KMS-11 (cell line): ENCODE data around the gene DBR1.

ENCODE experiments used
- H2AFZ ChIP-seq: fragments of 200-600 bp; sonication (generic); 2 replicates; pipeline ENCODE4 v1.6.1; 2016; ENCODE audit warnings: antibody characterized with exemption, mixed run types, low read depth
- H3K27ac ChIP-seq: fragments of 200-600 bp; sonication (generic); 2 replicates; pipeline ENCODE4 v1.6.1; 2016; ENCODE audit warnings: mild to moderate bottlenecking, mixed run types
- H3K27me3 ChIP-seq: fragments of 200-600 bp; sonication (generic); 2 replicates; pipeline ENCODE4 v1.6.1; 2017; ENCODE audit warnings: mild to moderate bottlenecking, low read depth, mixed run types, moderate library complexity; ENCODE audit not compliant: insufficient read depth
- H3K36me3 ChIP-seq: fragments of 200-600 bp; sonication (generic); 2 replicates; pipeline ENCODE4 v1.6.1; 2017; ENCODE audit warnings: mild to moderate bottlenecking, mixed run types; ENCODE audit not compliant: insufficient read depth
- H3K4me1 ChIP-seq: fragments of 200-600 bp; sonication (generic); 2 replicates; pipeline ENCODE4 v1.6.1; 2016; ENCODE audit warnings: mild to moderate bottlenecking, low read depth, mixed run types; ENCODE audit not compliant: poor library complexity, severe bottlenecking
- H3K4me2 ChIP-seq: fragments of 200-600 bp; sonication (generic); 2 replicates; pipeline ENCODE4 v1.7.0; 2016; ENCODE audit warnings: mild to moderate bottlenecking, mixed run types
- H3K4me3 ChIP-seq: fragments of 200-600 bp; sonication (generic); IDR thresholded peaks from 2 replicates; pipeline ENCODE4 v1.6.1; 2017; ENCODE audit warnings: low read depth, low read length, mixed read lengths; ENCODE audit not compliant: insufficient read depth
- H3K79me2 ChIP-seq: fragments of 200-600 bp; sonication (generic); 2 replicates; pipeline ENCODE4 v1.6.1; 2016; ENCODE audit warnings: low read depth, mixed run types; ENCODE audit not compliant: insufficient read depth
- H3K9ac ChIP-seq: fragments of 200-600 bp; sonication (generic); 2 replicates; pipeline ENCODE4 v1.6.1; 2016; ENCODE audit warnings: mild to moderate bottlenecking, mixed run types
- H4K20me1 ChIP-seq: fragments of 200-600 bp; sonication (generic); 2 replicates; pipeline ENCODE4 v1.6.1; 2016; ENCODE audit warnings: mild to moderate bottlenecking, mixed run types; ENCODE audit not compliant: insufficient read depth
- TF ChIP-seq, protein P1 (sequence below): fragments of 200-600 bp; sonication (generic); conservative IDR thresholded peaks from 2 replicates; pipeline ENCODE4 v1.6.1; 2017; ENCODE audit warnings: low read depth, mild to moderate bottlenecking, antibody characterized with exemption, low read length, moderate library complexity, mixed read lengths

Gene DBR1

DNA sequence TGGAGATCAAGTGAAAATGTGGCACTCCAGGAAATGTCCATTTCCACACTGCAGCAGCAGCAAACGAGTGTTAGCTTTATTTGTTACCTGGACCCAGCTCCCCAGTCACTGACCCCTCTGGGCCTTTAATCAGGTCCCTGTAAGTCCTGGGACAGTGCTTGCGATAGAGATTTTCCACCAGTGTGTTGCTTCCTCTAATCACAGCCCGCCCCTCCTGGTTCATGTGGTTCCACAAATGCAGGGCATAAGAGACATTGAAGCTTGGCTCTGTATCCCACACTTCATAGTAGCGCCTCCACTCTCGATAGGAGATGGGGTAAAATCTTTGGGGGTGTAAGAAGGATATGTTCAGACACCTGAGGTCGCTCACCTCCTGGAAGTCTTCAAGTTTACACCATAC, 50.5 kb downstream of the DBR1 start:
- TF ChIP-seq, protein P1, sequence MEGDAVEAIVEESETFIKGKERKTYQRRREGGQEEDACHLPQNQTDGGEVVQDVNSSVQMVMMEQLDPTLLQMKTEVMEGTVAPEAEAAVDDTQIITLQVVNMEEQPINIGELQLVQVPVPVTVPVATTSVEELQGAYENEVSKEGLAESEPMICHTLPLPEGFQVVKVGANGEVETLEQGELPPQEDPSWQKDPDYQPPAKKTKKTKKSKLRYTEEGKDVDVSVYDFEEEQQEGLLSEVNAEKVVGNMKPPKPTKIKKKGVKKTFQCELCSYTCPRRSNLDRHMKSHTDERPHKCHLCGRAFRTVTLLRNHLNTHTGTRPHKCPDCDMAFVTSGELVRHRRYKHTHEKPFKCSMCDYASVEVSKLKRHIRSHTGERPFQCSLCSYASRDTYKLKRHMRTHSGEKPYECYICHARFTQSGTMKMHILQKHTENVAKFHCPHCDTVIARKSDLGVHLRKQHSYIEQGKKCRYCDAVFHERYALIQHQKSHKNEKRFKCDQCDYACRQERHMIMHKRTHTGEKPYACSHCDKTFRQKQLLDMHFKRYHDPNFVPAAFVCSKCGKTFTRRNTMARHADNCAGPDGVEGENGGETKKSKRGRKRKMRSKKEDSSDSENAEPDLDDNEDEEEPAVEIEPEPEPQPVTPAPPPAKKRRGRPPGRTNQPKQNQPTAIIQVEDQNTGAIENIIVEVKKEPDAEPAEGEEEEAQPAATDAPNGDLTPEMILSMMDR: no peak
- no peak overlapping the region for H3K27ac ChIP-seq

DNA sequence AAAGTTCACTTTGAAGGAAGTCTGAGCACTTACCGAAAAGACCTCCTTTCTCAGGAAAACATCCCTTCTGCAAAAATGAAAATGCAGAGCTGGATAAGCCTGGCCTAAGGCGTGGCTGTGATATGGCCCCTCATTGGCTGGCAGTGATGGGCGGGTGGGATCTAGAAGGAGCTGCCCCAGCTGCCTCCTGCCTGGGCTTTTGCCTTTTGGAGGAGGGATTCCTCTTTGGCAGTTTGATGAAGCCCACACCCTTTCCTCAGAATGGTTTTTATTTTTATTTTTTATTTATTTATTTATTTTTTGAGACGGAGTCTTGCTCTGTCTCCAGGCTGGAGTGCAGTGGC, 55.3 kb downstream of the DBR1 start:
- Histone ChIP-seq H3K27ac (no peak overlapping the region), H3K79me2 (no peaks in the 10 kb centered on the region), H3K4me1 (peaks cover 3% of the 10 kb centered on the region), H3K4me3 (no peak overlapping the region), H3K4me2 (no peak overlapping the region), H3K36me3 (no peaks in the 10 kb centered on the region), H4K20me1 (no peaks in the 10 kb centered on the region), H2AFZ (no peak overlapping the region; the same call in 1 of the 2 replicates), H3K27me3 (no peaks in the 10 kb centered on the region), H3K9ac (no peak overlapping the region)
- TF ChIP-seq, protein P1: no peak

More for the DNA sequence above, 50.5 kb downstream of the DBR1 start:
- Histone ChIP-seq H3K36me3 (no peaks in the 10 kb centered on the region), H3K79me2 (no peaks in the 10 kb centered on the region), H3K27me3 (no peaks in the 10 kb centered on the region), H3K4me3 (no peak overlapping the region), H2AFZ (no peak overlapping the region), H3K4me2 (no peak overlapping the region), H3K4me1 (no peaks in the 10 kb centered on the region), H4K20me1 (no peaks in the 10 kb centered on the region), H3K9ac (no peak overlapping the region)

DNA sequence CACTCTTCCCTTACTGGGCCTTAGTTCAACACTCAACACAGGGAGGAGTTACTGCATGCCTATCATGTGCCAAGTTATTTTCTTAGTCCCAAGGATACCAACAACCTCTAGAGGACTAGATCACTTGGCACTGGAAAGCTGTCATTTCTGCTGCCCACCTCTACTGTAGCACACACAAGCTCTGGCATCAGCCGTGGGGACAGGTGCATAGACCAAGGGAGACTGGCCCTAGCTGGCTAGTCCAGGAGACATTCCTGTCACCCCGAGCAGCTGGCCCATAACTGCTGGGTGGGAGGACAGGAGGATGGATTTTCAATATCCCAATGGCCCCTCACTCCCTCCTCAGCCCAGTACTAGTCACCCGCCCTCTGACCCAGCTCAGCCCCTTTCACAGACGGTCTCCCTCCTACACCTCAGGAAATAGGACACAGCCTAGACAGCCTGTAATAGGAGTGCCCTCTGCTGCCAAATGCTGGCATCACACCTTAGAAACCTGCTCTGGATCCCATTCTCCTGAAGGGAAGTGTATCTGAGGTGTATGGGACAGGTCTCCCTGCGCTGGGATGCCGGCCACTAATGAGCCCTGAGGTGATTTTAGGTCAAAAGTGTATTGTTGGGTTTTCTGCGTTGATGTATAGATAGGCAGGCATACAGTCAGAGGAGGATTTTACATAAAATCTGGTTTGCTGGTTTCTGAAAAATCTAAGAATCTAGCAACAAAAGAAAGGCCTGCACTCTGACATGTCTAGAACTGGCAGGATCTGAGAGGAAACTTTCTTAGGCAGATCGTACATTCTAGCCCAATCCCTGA, 55.9 kb downstream of the DBR1 start:
- Histone ChIP-seq H3K27me3 (no peaks in the 10 kb centered on the region), H3K4me3 (no peak overlapping the region)
- TF ChIP-seq, protein P1: peak; percentile 92

DNA sequence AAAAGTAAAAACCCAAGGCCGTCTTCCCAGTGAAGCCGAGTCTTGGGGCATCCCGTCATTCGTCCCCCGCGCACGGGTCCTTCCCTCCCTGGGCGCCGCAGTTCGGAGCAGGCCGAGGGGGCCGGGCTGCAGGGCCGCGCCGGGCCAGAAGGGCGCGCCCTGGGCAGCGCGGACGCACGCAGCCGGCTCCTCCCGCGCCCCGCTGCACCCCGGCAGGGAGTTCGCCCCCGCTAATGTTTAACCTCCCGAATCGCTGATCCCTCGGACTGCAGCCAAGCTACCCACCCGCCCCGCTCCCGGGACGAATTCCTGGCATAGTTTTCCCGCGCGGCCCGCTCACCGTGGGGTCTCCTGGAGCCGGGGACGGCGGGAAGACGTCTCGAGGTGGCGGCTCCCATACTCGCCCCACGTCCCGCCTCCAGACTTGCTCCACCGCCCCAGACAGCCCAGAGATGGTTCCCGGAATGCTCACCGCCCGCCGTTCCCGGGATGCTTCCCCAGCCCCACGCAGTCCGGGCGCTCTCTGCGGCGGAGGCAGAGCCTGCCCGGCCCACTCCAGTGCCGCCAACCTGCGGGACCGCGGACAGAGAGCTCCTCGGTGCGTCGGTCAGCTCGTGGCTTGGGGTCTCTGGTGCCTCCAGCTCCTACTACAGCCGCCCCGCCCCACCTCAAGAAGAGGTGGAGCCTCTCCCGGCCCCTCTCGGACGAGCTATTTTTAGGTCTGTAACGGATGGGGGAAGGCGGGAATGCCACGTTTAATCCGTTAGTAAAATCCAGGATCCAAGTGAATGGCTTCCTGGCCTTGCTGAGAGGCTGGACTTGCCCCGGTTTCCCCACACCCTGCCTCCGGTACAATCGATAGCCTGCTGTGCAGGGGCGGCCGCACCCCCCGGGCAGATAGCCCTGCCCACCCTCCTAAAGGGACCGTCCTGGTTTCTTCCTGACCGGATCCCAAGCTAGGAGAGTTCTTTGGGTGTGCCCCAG, 59.4 kb downstream of the DBR1 start, which contains the start of gene DZIP1L:
Gene DZIP1L (minus strand): TSS at position 621 of the 984 bp plus-strand sequence. CDS start 11,637 bp downstream, outside the sequence.
- H3K36me3 ChIP-seq: no peaks in the 10 kb centered on the region
- no peaks in the 10 kb centered on the region for H3K79me2 ChIP-seq
- H4K20me1 ChIP-seq: no peaks in the 10 kb centered on the region
- peaks cover 3% of the 10 kb centered on the region for H3K4me1 ChIP-seq
- peak within 1 kb of the TSS; percentile 92 for H3K4me2 ChIP-seq
- no peaks in the 10 kb centered on the region for H3K27me3 ChIP-seq
- no peak within 1 kb of the TSS for H3K27ac ChIP-seq
- peak within 1 kb of the TSS; percentile 40; the same call in 1 of the 2 replicates for H3K9ac ChIP-seq
- H2AFZ ChIP-seq: peak within 1 kb of the TSS; percentile 98
- H3K4me3 ChIP-seq: peak within 1 kb of the TSS; percentile 92
- TF ChIP-seq, protein P1: peak; percentile 50; the same call in 1 of the 2 replicates

More for the DNA sequence above, 55.9 kb downstream of the DBR1 start:
- Histone ChIP-seq H3K4me1 (peaks cover 3% of the 10 kb centered on the region), H3K79me2 (no peaks in the 10 kb centered on the region), H3K9ac (no peak overlapping the region), H3K4me2 (no peak overlapping the region), H4K20me1 (no peaks in the 10 kb centered on the region), H3K36me3 (no peaks in the 10 kb centered on the region), H3K27ac (no peak overlapping the region), H2AFZ (no peak overlapping the region; the same call in 1 of the 2 replicates)
